HG02885 (cell line): Measurements from ENCODE around the gene FMNL2.
A peak's percentile ranks its signal among the peaks of the same experiment; 100 is the strongest.

ENCODE experiments used
- ATAC-seq: cut with Tn5 transposase; IDR thresholded peaks from one replicate; pipeline ENCODE4 v1.9.1; 2021; ENCODE audit warnings: mild to moderate bottlenecking; ENCODE audit not compliant: unreplicated experiment, poor library complexity

Gene FMNL2

DNA sequence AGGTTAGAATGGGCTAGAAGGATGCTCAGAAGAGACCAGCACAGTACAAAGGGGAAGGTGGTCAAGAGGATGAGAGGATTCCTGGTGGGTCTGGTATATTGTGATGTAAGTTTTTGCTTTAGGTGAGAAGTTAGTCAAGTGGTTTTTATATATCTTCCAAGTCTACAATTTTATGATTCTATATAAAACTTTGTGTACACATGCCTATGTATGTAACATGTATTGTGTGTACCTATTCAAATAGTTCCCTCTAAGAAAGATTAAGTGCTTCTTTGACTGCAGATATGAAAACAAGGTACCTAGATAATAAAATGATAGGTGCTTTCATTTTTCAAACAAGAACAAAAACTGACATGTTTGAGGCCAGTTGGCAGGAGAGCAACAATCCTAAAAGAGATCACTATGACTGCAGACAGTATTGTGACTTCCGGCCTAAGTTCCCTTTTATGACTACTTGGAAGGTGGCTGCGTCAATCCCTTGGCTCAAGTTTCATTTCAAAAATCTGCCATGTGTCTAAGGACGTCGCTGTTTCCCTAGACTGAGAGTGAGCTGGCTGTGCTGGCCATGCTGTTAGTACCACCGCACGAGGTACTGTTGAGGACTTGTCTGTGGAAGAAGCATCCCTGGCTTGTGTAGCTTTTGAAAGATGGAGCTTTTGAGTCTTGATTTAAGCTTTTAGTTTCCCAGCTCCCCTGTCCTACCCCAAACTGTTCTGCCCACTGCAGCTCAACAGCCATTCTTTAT, 259.2 kb downstream of the FMNL2 start:
- ATAC-seq = peak; percentile 91

GRCh38 chr2:152594792-152595191, 259.8 kb downstream of the FMNL2 start:
- ATAC-seq = no peak

- no peak for ATAC-seq
These were observed 264.2 kb downstream of the FMNL2 start for GRCh38 chr2:152598975-152599759.

DNA sequence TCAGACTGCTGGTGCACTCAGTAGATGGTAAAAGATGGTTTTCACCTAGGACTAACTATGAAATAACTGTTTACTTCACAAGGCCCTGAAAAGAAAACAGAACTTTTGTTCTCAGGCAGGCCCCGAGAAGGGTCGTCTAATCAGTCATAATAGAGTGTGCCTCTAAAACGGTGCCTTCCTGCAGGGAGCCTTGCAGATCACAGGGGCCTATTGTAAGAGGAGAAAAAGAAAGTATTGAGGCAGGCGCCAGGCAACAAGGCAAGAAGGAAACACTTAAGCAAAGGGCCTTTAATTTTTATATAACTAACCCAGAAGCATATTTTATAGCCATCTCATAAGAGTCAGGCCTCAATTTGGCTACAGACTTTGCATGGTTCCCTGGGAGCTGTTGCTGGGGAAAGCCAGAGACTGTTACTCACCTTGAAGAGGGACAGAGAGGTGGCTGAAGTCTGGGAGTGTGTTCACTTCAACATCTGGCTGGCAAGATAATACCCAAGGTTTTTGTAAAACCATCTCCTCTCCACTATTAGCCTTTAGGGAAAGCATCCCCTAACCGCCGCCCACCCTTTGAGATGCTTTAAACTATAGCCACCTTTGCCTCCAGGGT, 265.2 kb downstream of the FMNL2 start:
- ATAC-seq = no peak

DNA sequence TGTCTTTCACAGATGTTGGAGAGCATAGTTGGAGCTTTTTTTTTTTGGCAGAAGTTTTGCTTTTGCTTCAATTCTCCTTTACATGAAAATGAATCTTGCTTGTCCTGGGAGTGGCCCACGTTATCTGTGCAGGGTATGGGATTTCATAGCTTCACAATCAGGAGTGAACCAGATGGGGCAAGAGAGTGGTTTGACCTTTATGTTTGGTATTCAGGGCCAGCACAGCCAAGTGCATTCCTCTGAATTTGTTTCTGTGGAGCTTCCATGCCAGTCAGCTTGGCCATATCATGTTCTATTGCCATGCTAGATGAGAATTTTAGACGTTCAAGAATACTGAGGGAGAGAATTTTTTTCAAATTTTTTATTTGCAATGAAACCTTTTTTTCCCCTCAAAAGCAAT, 265.7 kb downstream of the FMNL2 start:
- ATAC-seq = no peak

- ATAC-seq = no peak
These were observed 267.8 kb downstream of the FMNL2 start for GRCh38 chr2:152602750-152603149.

DNA sequence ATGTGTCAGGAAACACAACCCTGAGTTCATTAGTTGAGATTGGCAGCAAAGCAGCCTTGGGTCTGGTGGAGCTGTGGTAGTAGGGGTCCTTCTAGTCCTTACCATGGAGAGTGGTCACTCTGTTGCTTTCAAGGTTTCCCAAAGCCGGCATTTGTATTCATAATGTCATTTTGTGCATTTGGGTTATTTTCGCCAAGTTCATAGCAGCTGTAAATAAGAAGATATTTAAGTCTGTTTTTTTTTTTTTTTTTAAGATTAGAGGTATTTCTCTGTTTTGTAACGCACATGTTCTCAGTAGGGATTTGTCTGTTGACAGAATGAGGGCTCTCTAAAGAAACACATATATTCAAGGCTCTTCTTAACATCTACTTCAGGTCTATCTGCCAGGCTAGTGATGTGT, 268.2 kb downstream of the FMNL2 start:
- ATAC-seq = no peak

GRCh38 chr2:152606081-152606480, 271.1 kb downstream of the FMNL2 start:
- ATAC-seq = no peak

DNA sequence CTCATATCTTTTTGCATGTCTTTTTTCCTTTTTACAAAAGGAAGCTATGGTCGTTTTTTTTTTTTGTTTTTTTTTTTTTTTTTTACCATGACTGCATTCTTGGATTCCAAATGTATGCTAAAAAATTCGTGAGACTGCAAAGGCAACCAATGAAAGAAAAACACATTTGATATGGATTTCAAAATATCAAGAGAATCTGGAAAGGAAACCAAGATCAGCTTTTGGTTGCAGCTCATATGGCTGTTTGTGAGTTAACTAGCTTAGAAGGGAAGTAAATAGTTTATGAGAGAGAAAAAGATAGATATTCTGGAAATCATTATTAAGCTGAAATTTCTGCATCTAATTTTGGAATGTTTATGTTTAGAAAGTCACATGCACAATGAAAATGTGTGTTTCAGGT, 272.0 kb downstream of the FMNL2 start:
- no peak for ATAC-seq

DNA sequence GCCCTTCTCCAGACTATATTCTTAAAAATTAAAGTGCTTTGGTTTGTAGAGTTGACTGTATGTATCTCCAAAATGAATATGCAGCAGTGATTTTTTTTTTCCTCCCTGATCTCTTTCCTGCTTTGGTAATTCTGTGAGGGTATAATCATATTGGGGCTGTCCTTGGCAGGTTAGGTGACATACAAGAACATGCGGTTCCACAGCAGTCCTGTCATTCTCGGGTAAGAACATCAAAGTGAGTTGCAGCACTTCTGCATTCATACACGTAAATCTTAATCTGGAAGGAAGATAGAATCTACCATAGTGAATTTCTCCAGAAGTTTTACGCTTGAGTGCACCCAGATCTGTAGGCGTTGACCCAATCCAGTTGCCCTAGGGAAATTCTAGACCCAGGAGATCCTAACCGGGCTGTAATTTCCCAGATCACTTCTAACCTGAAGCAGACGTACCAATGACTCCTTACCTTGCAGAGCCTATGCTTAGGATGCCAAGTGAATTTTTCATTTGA, 272.9 kb downstream of the FMNL2 start:
- ATAC-seq = no peak

- ATAC-seq = no peak
These were observed 274.2 kb downstream of the FMNL2 start for GRCh38 chr2:152609154-152609553.

DNA sequence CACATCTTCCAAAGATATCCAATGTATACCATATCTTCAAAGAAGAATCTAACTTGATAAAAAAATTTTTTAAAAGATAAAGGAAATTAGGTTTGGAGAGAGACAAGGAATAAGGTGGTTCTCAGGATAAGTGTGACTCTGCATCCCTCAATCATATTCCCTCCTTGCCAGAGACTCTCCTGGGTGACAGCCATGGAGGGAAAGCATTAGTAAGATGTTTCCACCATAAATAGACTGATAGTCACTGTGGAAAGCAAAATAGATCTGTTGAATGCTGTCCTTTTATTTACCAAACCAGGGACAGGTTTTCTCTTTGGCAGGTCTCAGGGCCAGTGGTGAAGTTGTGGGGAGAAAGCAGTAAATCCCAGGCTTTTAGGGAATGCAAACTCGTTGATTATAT, 274.7 kb downstream of the FMNL2 start:
- ATAC-seq = no peak

DNA sequence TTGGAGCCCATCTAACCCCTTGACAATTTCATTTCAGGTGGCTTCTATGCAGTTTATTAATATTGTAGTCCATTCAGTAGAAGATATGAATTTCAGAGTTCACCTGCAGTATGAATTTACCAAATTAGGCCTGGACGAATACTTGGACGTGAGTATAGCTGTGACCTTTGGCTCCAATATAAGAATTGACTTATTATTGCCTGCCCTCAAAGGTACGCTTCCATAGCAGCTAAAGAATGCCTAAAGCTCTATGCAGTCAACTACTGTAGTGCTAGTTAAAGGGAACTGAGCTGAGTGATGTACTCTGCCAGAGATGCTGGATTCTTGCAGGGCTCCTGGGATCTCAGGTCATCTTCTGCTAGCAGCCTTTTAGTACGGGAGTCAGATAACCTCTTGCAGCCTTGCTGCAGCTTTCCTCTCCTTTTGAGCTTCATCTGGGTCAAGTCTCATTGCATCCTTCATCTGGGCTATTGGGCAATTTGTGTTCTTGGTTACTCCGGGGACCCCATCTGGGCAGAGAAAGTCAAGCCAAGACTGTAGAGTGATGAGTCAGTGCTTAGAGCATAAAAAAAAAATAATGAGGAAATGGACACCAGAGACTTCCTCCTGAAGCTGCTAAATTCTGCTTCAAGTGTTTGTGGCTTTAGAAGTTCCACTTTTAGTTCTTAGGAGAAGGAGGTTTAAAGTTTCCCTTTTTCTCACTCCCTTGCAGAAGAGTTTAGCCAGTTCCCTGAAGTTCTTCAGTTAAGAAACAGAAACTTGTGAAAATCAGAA, 276.7 kb downstream of the FMNL2 start:
- ATAC-seq = peak; percentile 86

DNA sequence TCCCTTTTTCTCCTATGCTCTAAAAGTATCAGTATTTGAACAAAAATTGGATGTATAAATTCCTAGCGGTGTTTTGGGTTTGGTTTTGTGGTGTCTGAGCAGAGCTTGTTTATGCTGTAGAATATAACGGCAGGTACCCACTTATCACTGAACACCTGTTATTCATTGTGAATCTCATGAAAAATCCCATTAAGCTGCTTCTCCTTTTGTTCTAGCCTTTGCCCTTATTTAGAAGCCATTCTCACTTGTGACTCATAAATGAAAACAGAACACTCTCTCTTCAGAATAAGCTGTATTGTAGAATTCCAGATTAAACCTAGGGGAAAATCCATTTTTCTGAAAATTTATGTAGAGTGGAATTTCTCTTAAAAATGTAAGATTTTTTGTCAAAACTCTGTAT, 278.3 kb downstream of the FMNL2 start:
- ATAC-seq = peak; percentile 42

DNA sequence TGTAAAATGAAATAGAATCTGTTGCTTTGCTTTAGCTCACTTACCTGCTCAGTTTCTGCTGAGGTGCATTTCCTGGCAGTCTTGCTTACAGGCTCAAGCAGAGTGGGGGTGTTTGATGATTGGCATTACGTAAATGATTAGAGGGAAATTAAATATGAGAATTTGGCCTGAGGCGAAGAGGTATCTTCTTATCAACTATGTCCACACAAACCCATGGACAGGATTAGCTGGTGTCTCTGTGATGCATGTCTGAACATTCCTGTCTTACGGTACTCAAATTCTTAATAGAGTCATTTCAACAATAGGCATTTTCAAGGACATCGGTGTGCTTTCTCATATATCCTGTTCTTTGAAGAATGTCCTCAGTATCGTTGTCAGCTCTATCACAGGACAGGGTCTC, 280.2 kb downstream of the FMNL2 start:
- no peak for ATAC-seq

- ATAC-seq = no peak
These were observed 282.6 kb downstream of the FMNL2 start for GRCh38 chr2:152617456-152618192.

- ATAC-seq = no peak
These were observed 283.2 kb downstream of the FMNL2 start for GRCh38 chr2:152618193-152618564.

GRCh38 chr2:152620208-152620607, 285.2 kb downstream of the FMNL2 start:
- no peak for ATAC-seq

GRCh38 chr2:152620985-152621384, 286.0 kb downstream of the FMNL2 start:
- ATAC-seq = no peak

DNA sequence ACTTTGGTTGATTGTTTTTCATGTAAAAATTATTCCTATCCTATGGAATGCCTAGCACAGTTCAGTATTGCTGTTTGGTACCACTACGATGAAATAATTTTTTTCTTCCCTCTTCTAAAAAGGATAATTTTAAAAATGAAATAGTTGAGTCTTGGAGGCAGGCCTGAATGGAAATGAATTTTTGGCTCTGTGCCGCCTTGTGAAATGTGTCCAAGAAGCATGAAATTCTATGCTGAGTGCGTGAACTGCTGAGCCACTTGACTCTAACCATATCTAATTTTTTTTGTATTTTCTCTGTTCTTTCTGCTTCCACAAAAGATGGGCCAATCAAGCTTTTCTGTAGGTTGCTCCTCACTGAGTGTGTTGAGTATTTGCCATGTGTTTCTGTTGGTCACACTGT, 287.2 kb downstream of the FMNL2 start:
- no peak for ATAC-seq
